ENCODE data around the gene LRMDA. TPM values are rescaled to one million over a fixed set of nuclear protein-coding genes. Genes with fewer than 3 reads are reported as not detected.

LRMDA gene
- total RNA-seq, 1 donor from 2014 or later, result 5.2 TPM

DNA sequence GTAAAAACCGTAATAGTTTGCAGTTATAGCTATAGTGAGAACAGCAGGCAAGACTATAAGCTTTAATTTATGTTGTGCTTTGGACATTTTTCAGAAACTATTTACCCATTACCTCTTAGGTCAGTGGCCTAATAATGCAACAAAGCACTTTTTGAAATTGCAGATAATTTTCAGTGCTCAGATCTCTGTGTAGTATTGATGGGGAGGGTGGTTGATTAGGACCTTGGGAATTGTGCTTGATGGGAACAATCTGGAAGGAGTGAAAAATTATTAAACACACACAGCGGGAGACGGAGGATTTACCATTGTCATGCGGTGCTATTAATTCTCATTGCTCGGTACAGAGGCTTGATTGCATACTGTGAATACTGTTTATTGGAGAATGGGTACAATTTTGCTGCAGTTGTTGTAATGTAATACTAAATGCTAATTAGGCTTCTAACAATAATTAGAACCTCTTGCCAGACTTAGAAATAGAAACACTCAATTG lies 304.8 kb downstream of the LRMDA start:
- no peaks in the 10 kb centered on the region for H3K9me3 ChIP-seq (ENCODE audit: low read depth)
- H3K4me3 ChIP-seq, result no peak overlapping the region
- H3K79me2 ChIP-seq (ENCODE audit: low read depth), result no peaks in the 10 kb centered on the region
- H3K9ac ChIP-seq, result no peak overlapping the region
- no peaks in the 10 kb centered on the region for H3F3A ChIP-seq (ENCODE audit: low read depth)
- no peak overlapping the region for H3K27ac ChIP-seq
- no peaks in the 10 kb centered on the region for H4K20me1 ChIP-seq (ENCODE audit: low read depth)
- Mint-ChIP-seq H3K27me3 (ENCODE audit: insufficient read depth, low read depth) (peaks cover 8% of the 10 kb centered on the region), H3K4me3 (no peak overlapping the region), H3K9me3 (no peaks in the 10 kb centered on the region), H3K4me1 (peaks cover 14% of the 10 kb centered on the region), H3K27ac (no peak overlapping the region), H3K36me3 (no peaks in the 10 kb centered on the region)
- DNase-seq (ENCODE audit: low spot score), result no peak
- no peaks in the 10 kb centered on the region for H3K36me3 ChIP-seq
- H3K4me1 ChIP-seq, result peaks cover 19% of the 10 kb centered on the region
- no peak overlapping the region for H2AFZ ChIP-seq (replicated peaks)
- no peaks in the 10 kb centered on the region for H3K27me3 ChIP-seq
- TF ChIP-seq EZH2phosphoT487 (IDR thresholded peaks at IDR 0.05), result no peak
- TF ChIP-seq, protein P1, sequence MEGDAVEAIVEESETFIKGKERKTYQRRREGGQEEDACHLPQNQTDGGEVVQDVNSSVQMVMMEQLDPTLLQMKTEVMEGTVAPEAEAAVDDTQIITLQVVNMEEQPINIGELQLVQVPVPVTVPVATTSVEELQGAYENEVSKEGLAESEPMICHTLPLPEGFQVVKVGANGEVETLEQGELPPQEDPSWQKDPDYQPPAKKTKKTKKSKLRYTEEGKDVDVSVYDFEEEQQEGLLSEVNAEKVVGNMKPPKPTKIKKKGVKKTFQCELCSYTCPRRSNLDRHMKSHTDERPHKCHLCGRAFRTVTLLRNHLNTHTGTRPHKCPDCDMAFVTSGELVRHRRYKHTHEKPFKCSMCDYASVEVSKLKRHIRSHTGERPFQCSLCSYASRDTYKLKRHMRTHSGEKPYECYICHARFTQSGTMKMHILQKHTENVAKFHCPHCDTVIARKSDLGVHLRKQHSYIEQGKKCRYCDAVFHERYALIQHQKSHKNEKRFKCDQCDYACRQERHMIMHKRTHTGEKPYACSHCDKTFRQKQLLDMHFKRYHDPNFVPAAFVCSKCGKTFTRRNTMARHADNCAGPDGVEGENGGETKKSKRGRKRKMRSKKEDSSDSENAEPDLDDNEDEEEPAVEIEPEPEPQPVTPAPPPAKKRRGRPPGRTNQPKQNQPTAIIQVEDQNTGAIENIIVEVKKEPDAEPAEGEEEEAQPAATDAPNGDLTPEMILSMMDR (IDR thresholded peaks at IDR 0.05), result no peak
- no peak for TF ChIP-seq EZH2 (IDR thresholded peaks at IDR 0.05)
- no peak overlapping the region for H3K4me2 ChIP-seq

DNA sequence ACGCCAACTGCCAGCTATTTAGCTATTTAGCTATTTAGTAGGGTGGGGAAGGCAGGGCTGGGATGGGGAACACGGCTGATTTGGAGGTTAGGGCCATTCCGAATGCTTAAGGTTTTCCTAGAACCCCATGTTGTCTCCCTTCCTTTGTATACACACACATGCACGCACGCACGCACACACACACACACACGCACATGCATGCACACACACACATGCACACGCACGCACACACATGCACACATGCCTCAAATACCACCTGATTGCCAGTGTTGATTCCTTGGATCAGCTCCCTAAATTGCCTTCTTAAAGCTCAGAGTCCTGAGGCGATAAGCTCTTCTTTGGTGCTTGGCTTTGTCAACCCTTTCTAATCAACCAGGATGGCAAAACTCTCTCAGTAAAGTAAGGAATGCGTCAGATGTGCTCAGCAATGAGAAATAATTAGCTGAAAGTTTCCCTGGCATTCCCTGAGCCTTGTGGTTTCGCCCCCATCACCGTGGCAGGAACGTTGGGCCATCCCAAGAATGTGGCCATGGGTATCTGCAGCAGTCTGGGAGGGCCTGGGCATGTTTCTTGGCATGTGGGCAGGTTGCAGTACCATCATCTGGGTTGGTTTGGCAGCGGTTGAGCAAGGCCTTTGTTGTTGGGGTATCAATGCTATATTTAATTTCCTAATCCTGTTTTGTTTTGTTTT lies 305.6 kb downstream of the LRMDA start:
- no peaks in the 10 kb centered on the region for H3K36me3 Mint-ChIP-seq
- H3K9me3 ChIP-seq (ENCODE audit: low read depth), result no peaks in the 10 kb centered on the region
- H3K27ac ChIP-seq, result no peak overlapping the region
- H3K4me1 Mint-ChIP-seq, result peaks cover 14% of the 10 kb centered on the region
- H3K79me2 ChIP-seq (ENCODE audit: low read depth), result no peaks in the 10 kb centered on the region
- H3F3A ChIP-seq (ENCODE audit: low read depth), result no peaks in the 10 kb centered on the region
- H3K27ac Mint-ChIP-seq, result no peak overlapping the region
- no peaks in the 10 kb centered on the region for H3K36me3 ChIP-seq
- no peak overlapping the region for H3K9ac ChIP-seq
- TF ChIP-seq, protein P1 (IDR thresholded peaks at IDR 0.05), result no peak
- no peak for TF ChIP-seq EZH2 (IDR thresholded peaks at IDR 0.05)
- peak; percentile 57 for TF ChIP-seq EZH2phosphoT487 (IDR thresholded peaks at IDR 0.05)
- peaks cover 19% of the 10 kb centered on the region for H3K4me1 ChIP-seq
- no peaks in the 10 kb centered on the region for H4K20me1 ChIP-seq (ENCODE audit: low read depth)
- peaks cover 8% of the 10 kb centered on the region for H3K27me3 Mint-ChIP-seq (ENCODE audit: insufficient read depth, low read depth)
- peak; percentile 26 for DNase-seq (ENCODE audit: low spot score)
- no peak overlapping the region for H2AFZ ChIP-seq (replicated peaks)
- H3K9me3 Mint-ChIP-seq, result no peaks in the 10 kb centered on the region
- no peaks in the 10 kb centered on the region for H3K27me3 ChIP-seq
- no peak overlapping the region for H3K4me3 ChIP-seq
- peak overlapping the region; percentile 15 for H3K4me2 ChIP-seq
- no peak overlapping the region for H3K4me3 Mint-ChIP-seq

DNA sequence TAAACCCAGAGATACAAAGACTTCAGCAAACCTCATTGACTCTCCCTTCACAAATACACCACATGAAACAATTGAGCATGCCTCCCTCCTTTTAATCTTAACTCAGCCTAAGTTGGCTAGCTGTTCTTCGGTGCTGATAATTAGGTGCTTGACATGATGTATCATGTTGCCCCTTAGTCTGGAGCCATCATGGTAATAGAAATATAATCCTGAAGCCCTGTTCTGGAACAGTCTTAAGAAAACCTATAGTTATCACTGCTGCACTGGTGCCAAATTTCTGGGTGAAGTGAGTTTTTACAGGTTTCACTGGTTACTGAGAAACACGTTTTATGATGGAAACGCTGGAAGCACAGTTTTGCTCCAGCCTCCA lies 306.1 kb downstream of the LRMDA start:
- Mint-ChIP-seq H3K4me1 (peaks cover 14% of the 10 kb centered on the region), H3K4me3 (no peak overlapping the region), H3K27me3 (ENCODE audit: insufficient read depth, low read depth) (peaks cover 8% of the 10 kb centered on the region), H3K9me3 (no peaks in the 10 kb centered on the region), H3K27ac (no peak overlapping the region), H3K36me3 (no peaks in the 10 kb centered on the region)
- no peaks in the 10 kb centered on the region for H4K20me1 ChIP-seq (ENCODE audit: low read depth)
- TF ChIP-seq, protein P1 (IDR thresholded peaks at IDR 0.05), result no peak
- no peak for TF ChIP-seq EZH2 (IDR thresholded peaks at IDR 0.05)
- no peak for TF ChIP-seq EZH2phosphoT487 (IDR thresholded peaks at IDR 0.05)
- H3K4me1 ChIP-seq, result peaks cover 19% of the 10 kb centered on the region
- no peak overlapping the region for H3K9ac ChIP-seq
- no peak for DNase-seq (ENCODE audit: low spot score)
- no peaks in the 10 kb centered on the region for H3K79me2 ChIP-seq (ENCODE audit: low read depth)
- H3K4me3 ChIP-seq, result no peak overlapping the region
- H3F3A ChIP-seq (ENCODE audit: low read depth), result no peaks in the 10 kb centered on the region
- no peaks in the 10 kb centered on the region for H3K36me3 ChIP-seq
- H2AFZ ChIP-seq (replicated peaks), result no peak overlapping the region
- H3K4me2 ChIP-seq, result no peak overlapping the region
- H3K9me3 ChIP-seq (ENCODE audit: low read depth), result no peaks in the 10 kb centered on the region
- H3K27me3 ChIP-seq, result no peaks in the 10 kb centered on the region
- no peak overlapping the region for H3K27ac ChIP-seq

Data from neural progenitor cell (in vitro differentiated cells).